GM21619 (cell line): ENCODE data around the gene INPP4A.

Experiments
- ATAC-seq: cut with Tn5 transposase; IDR thresholded peaks from one replicate; pipeline ENCODE4 v1.9.1; 2021; ENCODE audit not compliant: unreplicated experiment

INPP4A gene

GRCh38 chr2:98489971-98490962, 45.6 kb downstream of the INPP4A start:
- no peak for ATAC-seq

GRCh38 chr2:98492441-98492840, 47.8 kb downstream of the INPP4A start:
- ATAC-seq: no peak

GRCh38 chr2:98494699-98495098, 50.0 kb downstream of the INPP4A start:
- ATAC-seq: no peak

GRCh38 chr2:98496750-98497493, 52.3 kb downstream of the INPP4A start:
- ATAC-seq: no peak

- no peak for ATAC-seq
Measured at GRCh38 chr2:98498703-98499440, 54.2 kb downstream of the INPP4A start.

- no peak for ATAC-seq
Measured at GRCh38 chr2:98500561-98500960, 55.9 kb downstream of the INPP4A start.

- no peak for ATAC-seq
Measured at GRCh38 chr2:98501223-98501622, 56.6 kb downstream of the INPP4A start.

- no peak for ATAC-seq
Measured at GRCh38 chr2:98501876-98502275, 57.2 kb downstream of the INPP4A start.

- ATAC-seq: no peak
Measured at GRCh38 chr2:98502556-98503335, 58.1 kb downstream of the INPP4A start.

- no peak for ATAC-seq
Measured at GRCh38 chr2:98503481-98504105, 58.9 kb downstream of the INPP4A start.

GRCh38 chr2:98504381-98505109, 59.9 kb downstream of the INPP4A start:
- ATAC-seq: no peak

- ATAC-seq: no peak
Measured at GRCh38 chr2:98505311-98505808, 60.7 kb downstream of the INPP4A start.

GRCh38 chr2:98505971-98506664, 61.5 kb downstream of the INPP4A start:
- ATAC-seq: no peak

- ATAC-seq: no peak
Measured at GRCh38 chr2:98506881-98507280, 62.2 kb downstream of the INPP4A start.

GRCh38 chr2:98507461-98507860, 62.8 kb downstream of the INPP4A start:
- ATAC-seq: no peak

- ATAC-seq: no peak
Measured at GRCh38 chr2:98507891-98508708, 63.4 kb downstream of the INPP4A start.

- ATAC-seq: no peak
Measured at GRCh38 chr2:98508709-98509066, 64.0 kb downstream of the INPP4A start.
